Fibroblast of lung (primary cell): Measurements from ENCODE around the gene LANCL1. TPM values are rescaled to one million over a fixed set of nuclear protein-coding genes. Genes with fewer than 3 reads are reported as not detected.

Experiments used
- DNase-seq, 2 donors: peaks; one replicate each; pipeline versions ENCODE4 v3.0.0 to v3.0.0-alpha.2; 2010; ENCODE audit warnings: low read depth in 2 of 2
- H2AFZ ChIP-seq: 2 replicates; pipeline ENCODE4 v1.5.1; 2012; ENCODE audit warnings: low read length, control low read depth, inconsistent platforms
- H3K27ac ChIP-seq: 2 replicates; pipeline ENCODE4 v1.5.1; 2011; ENCODE audit warnings: low read length, control low read depth; ENCODE audit not compliant: insufficient read depth
- H3K27me3 ChIP-seq: 2 replicates; pipeline ENCODE4 v1.5.1; 2011; ENCODE audit warnings: mild to moderate bottlenecking, low read length; ENCODE audit not compliant: control insufficient read depth, insufficient read depth
- H3K36me3 ChIP-seq: 2 replicates; pipeline ENCODE4 v1.5.1; 2011; ENCODE audit warnings: low read length; ENCODE audit not compliant: control insufficient read depth, insufficient read depth
- H3K4me1 ChIP-seq: 2 replicates; pipeline ENCODE4 v1.5.1; 2011; ENCODE audit warnings: low read length; ENCODE audit not compliant: control insufficient read depth, insufficient read depth; ENCODE audit errors: extremely low read depth
- H3K4me2 ChIP-seq: 2 replicates; pipeline ENCODE4 v1.5.1; 2011; ENCODE audit warnings: low read length, control low read depth; ENCODE audit not compliant: insufficient read depth; ENCODE audit errors: extremely low read depth
- H3K4me3 ChIP-seq, 4 experiments: fragments of 200-600 bp in 1 of 4; sonication (generic) in 1 of 4; replicated peaks in 1 of 4; 2 replicates each; pipeline ENCODE4 v1.5.1; 2011 to 2016; ENCODE audit warnings: low read length in 4 of 4, low read depth in 3 of 4, mild to moderate bottlenecking in 3 of 4, control low read depth in 2 of 4, inconsistent platforms in 1 of 4, mixed read lengths in 1 of 4; ENCODE audit not compliant: insufficient read depth in 1 of 4; ENCODE audit errors: control extremely low read depth in 1 of 4
- H3K79me2 ChIP-seq: 2 replicates; pipeline ENCODE4 v1.5.1; 2012; ENCODE audit warnings: mild to moderate bottlenecking, low read length, inconsistent platforms; ENCODE audit not compliant: control insufficient read depth, insufficient read depth
- H3K9ac ChIP-seq: 2 replicates; pipeline ENCODE4 v1.5.1; 2011; ENCODE audit warnings: mild to moderate bottlenecking, low read length, control low read depth; ENCODE audit not compliant: insufficient read depth
- H3K9me3 ChIP-seq: 2 replicates; pipeline ENCODE4 v1.5.1; 2012; ENCODE audit warnings: low read depth, low read length; ENCODE audit not compliant: control insufficient read depth, insufficient read depth
- H4K20me1 ChIP-seq: 2 replicates; pipeline ENCODE4 v1.5.1; 2011; ENCODE audit warnings: low read length; ENCODE audit not compliant: control insufficient read depth, insufficient read depth; ENCODE audit errors: extremely low read depth
- EZH2 ChIP-seq: IDR thresholded peaks from 2 replicates; pipeline ENCODE4 v1.5.1; 2012; ENCODE audit warnings: low read length, control low read depth, mild to moderate bottlenecking; ENCODE audit errors: missing control alignments
- polyA plus RNA-seq, 2 donors: library from polyadenylated mRNA; depleted of rRNA in 1 of 2; stranded (reverse) in 1 of 2; unstranded in 1 of 2; fragments of >200 nt; gene quantifications; 2 replicates each; pipeline ENCODE4 v1.2.1, GENCODE V29; 2011 to 2012; ENCODE audit warnings: missing spikeins in 1 of 2
- total RNA-seq: library from RNA; depleted of rRNA; stranded (reverse); fragments of >200 nt; gene quantifications from 2 replicates; pipeline ENCODE4 v1.2.1, GENCODE V29; 2014
- TF ChIP-seq, protein P1 (sequence below), 2 donors: IDR thresholded peaks in 1 of 2; conservative IDR thresholded peaks in 1 of 2; 1 replicate in 1 of 2; 2 replicates in 1 of 2; pipeline ENCODE4 v1.5.1; 2011 to 2012; ENCODE audit warnings: low read length in 2 of 2, control low read depth in 1 of 2, inconsistent platforms in 1 of 2, low read depth in 1 of 2, mild to moderate bottlenecking in 1 of 2

LANCL1 gene
- total and polyA plus RNA-seq, 2 donors (not counting 1 experiment from before 2014, with no cell fraction given), result 56.1 to 71.8 TPM

DNA sequence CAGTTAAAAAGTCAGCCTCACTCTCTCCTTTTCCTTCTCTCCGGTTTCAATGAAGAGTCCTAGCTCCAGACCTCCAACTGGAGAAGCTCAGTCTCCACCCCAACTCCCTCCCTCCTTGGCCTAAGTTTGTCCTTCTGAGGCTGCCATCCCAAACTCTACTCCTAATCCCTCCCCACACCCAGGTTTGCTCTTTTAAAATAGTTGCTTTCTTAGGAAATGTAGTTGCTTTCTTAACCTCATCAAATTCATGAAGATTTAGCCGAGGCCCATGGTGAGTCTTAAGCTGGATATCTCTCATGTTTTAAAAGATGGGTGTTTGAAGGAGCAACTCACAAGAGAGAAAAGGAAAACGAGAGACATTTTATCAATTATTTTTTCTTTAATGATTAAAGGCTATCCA is 937 bp upstream of the LANCL1 start:
- H3K9me3 ChIP-seq, result no peaks in the 10 kb centered on the region
- H3K79me2 ChIP-seq, result peaks cover 8% of the 10 kb centered on the region
- H3K4me1 ChIP-seq, result peaks cover 4% of the 10 kb centered on the region
- H3K4me3 ChIP-seq, result peak overlapping the region; percentile 83 to 87 (median 85)
- peak overlapping the region; percentile 64 for H3K4me2 ChIP-seq
- TF ChIP-seq, protein P1, sequence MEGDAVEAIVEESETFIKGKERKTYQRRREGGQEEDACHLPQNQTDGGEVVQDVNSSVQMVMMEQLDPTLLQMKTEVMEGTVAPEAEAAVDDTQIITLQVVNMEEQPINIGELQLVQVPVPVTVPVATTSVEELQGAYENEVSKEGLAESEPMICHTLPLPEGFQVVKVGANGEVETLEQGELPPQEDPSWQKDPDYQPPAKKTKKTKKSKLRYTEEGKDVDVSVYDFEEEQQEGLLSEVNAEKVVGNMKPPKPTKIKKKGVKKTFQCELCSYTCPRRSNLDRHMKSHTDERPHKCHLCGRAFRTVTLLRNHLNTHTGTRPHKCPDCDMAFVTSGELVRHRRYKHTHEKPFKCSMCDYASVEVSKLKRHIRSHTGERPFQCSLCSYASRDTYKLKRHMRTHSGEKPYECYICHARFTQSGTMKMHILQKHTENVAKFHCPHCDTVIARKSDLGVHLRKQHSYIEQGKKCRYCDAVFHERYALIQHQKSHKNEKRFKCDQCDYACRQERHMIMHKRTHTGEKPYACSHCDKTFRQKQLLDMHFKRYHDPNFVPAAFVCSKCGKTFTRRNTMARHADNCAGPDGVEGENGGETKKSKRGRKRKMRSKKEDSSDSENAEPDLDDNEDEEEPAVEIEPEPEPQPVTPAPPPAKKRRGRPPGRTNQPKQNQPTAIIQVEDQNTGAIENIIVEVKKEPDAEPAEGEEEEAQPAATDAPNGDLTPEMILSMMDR (conservative IDR thresholded peaks at IDR 0.05 in 1 of 2, IDR thresholded peaks at IDR 0.05 in 1 of 2; ENCODE audit: low read depth in 1 of 2, low read length in 2 of 2), result no peak
- TF ChIP-seq EZH2, result no peak
- peak overlapping the region; percentile 30 for H3K27ac ChIP-seq
- peak overlapping the region; percentile 45 for H2AFZ ChIP-seq
- no peaks in the 10 kb centered on the region for H3K36me3 ChIP-seq
- no peaks in the 10 kb centered on the region for H3K27me3 ChIP-seq
- peak; percentile 32 to 72 for DNase-seq
- peak overlapping the region; percentile 5 for H3K9ac ChIP-seq
- H4K20me1 ChIP-seq, result no peaks in the 10 kb centered on the region

DNA sequence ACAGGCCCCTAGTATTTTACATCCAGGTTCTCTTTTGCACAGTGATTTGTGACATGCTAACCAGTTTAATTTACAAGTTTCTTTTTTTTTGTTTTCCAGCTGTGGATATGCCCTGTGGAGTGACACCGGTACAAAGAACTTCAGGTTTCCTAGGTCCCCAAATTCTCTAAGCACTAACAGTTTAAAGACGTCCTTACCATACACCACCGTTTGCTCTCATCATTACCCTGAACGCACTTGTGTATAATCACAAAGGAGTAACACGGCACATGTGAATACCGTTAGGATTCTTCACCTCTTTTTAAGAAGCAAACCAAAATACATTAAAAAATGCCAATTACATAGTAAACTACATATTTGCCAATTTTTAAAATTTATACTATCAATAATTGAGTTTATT is 853 bp downstream of the LANCL1 start:
- Histone ChIP-seq H3K36me3 (no peaks in the 10 kb centered on the region), H3K27ac (peak overlapping the region; percentile 23), H2AFZ (peak overlapping the region; percentile 60), H3K9me3 (no peaks in the 10 kb centered on the region), H3K4me2 (peak overlapping the region; percentile 91), H3K27me3 (no peaks in the 10 kb centered on the region), H3K4me3 (peak overlapping the region; percentile 83 to 87 (median 85)), H3K79me2 (peaks cover 8% of the 10 kb centered on the region), H3K4me1 (peaks cover 4% of the 10 kb centered on the region), H4K20me1 (no peaks in the 10 kb centered on the region), H3K9ac (peak overlapping the region; percentile 78)
- peak; percentile 7 to 8 for DNase-seq
- TF ChIP-seq, protein P1 (conservative IDR thresholded peaks at IDR 0.05 in 1 of 2, IDR thresholded peaks at IDR 0.05 in 1 of 2; ENCODE audit: low read depth in 1 of 2, low read length in 2 of 2), result no peak
- no peak for TF ChIP-seq EZH2

DNA sequence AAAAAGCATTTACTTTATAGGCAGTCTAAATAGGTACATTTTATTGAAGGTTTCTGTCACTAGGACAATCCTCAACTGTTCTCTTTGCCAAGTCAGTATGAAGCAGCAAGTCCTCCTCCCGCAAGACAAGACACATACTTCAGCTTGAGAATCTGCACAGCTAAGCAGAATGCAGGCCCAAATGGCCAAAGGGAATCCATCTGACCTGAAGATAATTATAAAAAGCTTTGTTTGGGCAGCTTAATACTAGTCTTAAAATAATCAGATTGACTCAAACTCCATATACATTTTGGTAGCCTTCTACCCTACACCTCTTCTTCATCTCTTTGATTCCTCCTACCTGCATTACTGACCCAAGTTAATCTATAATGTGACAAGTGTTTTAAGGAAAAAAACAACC is 1.8 kb downstream of the LANCL1 start:
- H3K27ac ChIP-seq, result no peak overlapping the region

More for the DNA sequence above, 1.8 kb downstream of the LANCL1 start:
- no peak overlapping the region for H3K4me2 ChIP-seq
- TF ChIP-seq, protein P1 (conservative IDR thresholded peaks at IDR 0.05 in 1 of 2, IDR thresholded peaks at IDR 0.05 in 1 of 2; ENCODE audit: low read depth in 1 of 2, low read length in 2 of 2), result no peak
- TF ChIP-seq EZH2, result no peak
- no peaks in the 10 kb centered on the region for H3K9me3 ChIP-seq
- H3K9ac ChIP-seq, result no peak overlapping the region
- no peaks in the 10 kb centered on the region for H3K36me3 ChIP-seq
- no peak overlapping the region for H2AFZ ChIP-seq
- no peaks in the 10 kb centered on the region for H3K27me3 ChIP-seq
- H3K4me1 ChIP-seq, result peaks cover 4% of the 10 kb centered on the region
- H3K4me3 ChIP-seq, result no peak overlapping the region
- DNase-seq, result no peak
- peaks cover 8% of the 10 kb centered on the region for H3K79me2 ChIP-seq
- no peaks in the 10 kb centered on the region for H4K20me1 ChIP-seq
